ENCODE data around the gene CTBP2.

Gene CTBP2

GRCh38 chr10:125020871-125021270, 139.5 kb downstream of the CTBP2 start:
- no peaks in the 10 kb centered on the region for H3K9me3 ChIP-seq (ENCODE audit: insufficient read depth, low read length)
- no peak overlapping the region for H3K4me2 ChIP-seq (ENCODE audit: low read depth, low read length, poor library complexity, severe bottlenecking)
- no peaks in the 10 kb centered on the region for H3K9me2 ChIP-seq (replicated peaks; ENCODE audit: insufficient read depth, low read length)
- H2AFZ ChIP-seq (ENCODE audit: low read depth, low read length, severe bottlenecking) = no peak overlapping the region
- TF ChIP-seq EZH2phosphoT487 (conservative IDR thresholded peaks at IDR 0.05; ENCODE audit: low read length) (no peak), CTCF (IDR thresholded peaks at IDR 0.05; ENCODE audit: insufficient read depth, low read length, poor library complexity, severe bottlenecking) (no peak)
- no peaks in the 10 kb centered on the region for H3K79me2 ChIP-seq (ENCODE audit: insufficient read depth, low read length)
- no peak overlapping the region for H3K4me3 ChIP-seq (ENCODE audit: insufficient read depth, low read length, poor library complexity, severe bottlenecking)
- no peaks in the 10 kb centered on the region for H3K36me3 ChIP-seq (ENCODE audit: low read length)
- no peaks in the 10 kb centered on the region for H4K20me1 ChIP-seq (ENCODE audit: low read depth, low read length)
- H3F3A ChIP-seq (ENCODE audit: insufficient read depth) = no peaks in the 10 kb centered on the region
- peaks cover 6% of the 10 kb centered on the region; the same call in 1 of the 2 replicates for H3K27me3 ChIP-seq (ENCODE audit: low read length)
- H3K9ac ChIP-seq (ENCODE audit: low read length) = no peak overlapping the region
- H3K27ac ChIP-seq (ENCODE audit: low read depth, low read length) = no peak overlapping the region

GRCh38 chr10:125020386-125020785, 140.0 kb downstream of the CTBP2 start:
- no peaks in the 10 kb centered on the region for H3K36me3 ChIP-seq (ENCODE audit: low read length)
- H3K9ac ChIP-seq (ENCODE audit: low read length) = no peak overlapping the region
- no peaks in the 10 kb centered on the region for H3K9me3 ChIP-seq (ENCODE audit: insufficient read depth, low read length)
- TF ChIP-seq EZH2phosphoT487 (conservative IDR thresholded peaks at IDR 0.05; ENCODE audit: low read length) = no peak
- TF ChIP-seq CTCF (IDR thresholded peaks at IDR 0.05; ENCODE audit: insufficient read depth, low read length, poor library complexity, severe bottlenecking) = no peak
- no peaks in the 10 kb centered on the region for H3F3A ChIP-seq (ENCODE audit: insufficient read depth)
- no peaks in the 10 kb centered on the region for H3K9me2 ChIP-seq (replicated peaks; ENCODE audit: insufficient read depth, low read length)
- H3K27me3 ChIP-seq (ENCODE audit: low read length) = peaks cover 6% of the 10 kb centered on the region; the same call in 1 of the 2 replicates
- H3K79me2 ChIP-seq (ENCODE audit: insufficient read depth, low read length) = no peaks in the 10 kb centered on the region
- H2AFZ ChIP-seq (ENCODE audit: low read depth, low read length, severe bottlenecking) = no peak overlapping the region
- no peaks in the 10 kb centered on the region for H4K20me1 ChIP-seq (ENCODE audit: low read depth, low read length)
- no peak overlapping the region for H3K4me2 ChIP-seq (ENCODE audit: low read depth, low read length, poor library complexity, severe bottlenecking)
- H3K27ac ChIP-seq (ENCODE audit: low read depth, low read length) = no peak overlapping the region
- no peak overlapping the region for H3K4me3 ChIP-seq (ENCODE audit: insufficient read depth, low read length, poor library complexity, severe bottlenecking)

- Histone ChIP-seq H3K79me2 (ENCODE audit: insufficient read depth, low read length) (no peaks in the 10 kb centered on the region), H4K20me1 (ENCODE audit: low read depth, low read length) (no peaks in the 10 kb centered on the region), H3K27me3 (ENCODE audit: low read length) (peaks cover 6% of the 10 kb centered on the region; the same call in 1 of the 2 replicates), H3K9me3 (ENCODE audit: insufficient read depth, low read length) (no peaks in the 10 kb centered on the region), H2AFZ (ENCODE audit: low read depth, low read length, severe bottlenecking) (no peak overlapping the region), H3F3A (ENCODE audit: insufficient read depth) (no peaks in the 10 kb centered on the region), H3K4me3 (ENCODE audit: insufficient read depth, low read length, poor library complexity, severe bottlenecking) (no peak overlapping the region), H3K27ac (ENCODE audit: low read depth, low read length) (no peak overlapping the region), H3K9me2 (replicated peaks; ENCODE audit: insufficient read depth, low read length) (no peaks in the 10 kb centered on the region), H3K36me3 (ENCODE audit: low read length) (no peaks in the 10 kb centered on the region), H3K9ac (ENCODE audit: low read length) (no peak overlapping the region), H3K4me2 (ENCODE audit: low read depth, low read length, poor library complexity, severe bottlenecking) (no peak overlapping the region)
- TF ChIP-seq EZH2phosphoT487 (conservative IDR thresholded peaks at IDR 0.05; ENCODE audit: low read length) (no peak), CTCF (IDR thresholded peaks at IDR 0.05; ENCODE audit: insufficient read depth, low read length, poor library complexity, severe bottlenecking) (no peak)
Observed at GRCh38 chr10:125018576-125019143, 141.7 kb downstream of the CTBP2 start.
